8988T (cell line): ENCODE measurements around the gene LGALS16.
"Not testable (repeated sequence)": the region's sequence is repeated elsewhere in the genome, so short reads cannot be mapped to it uniquely, and the experiment has no call there.

Experiments
- DNase-seq: peaks from one replicate; pipeline ENCODE4 v3.0.0; 2011

The LGALS16 gene

DNA sequence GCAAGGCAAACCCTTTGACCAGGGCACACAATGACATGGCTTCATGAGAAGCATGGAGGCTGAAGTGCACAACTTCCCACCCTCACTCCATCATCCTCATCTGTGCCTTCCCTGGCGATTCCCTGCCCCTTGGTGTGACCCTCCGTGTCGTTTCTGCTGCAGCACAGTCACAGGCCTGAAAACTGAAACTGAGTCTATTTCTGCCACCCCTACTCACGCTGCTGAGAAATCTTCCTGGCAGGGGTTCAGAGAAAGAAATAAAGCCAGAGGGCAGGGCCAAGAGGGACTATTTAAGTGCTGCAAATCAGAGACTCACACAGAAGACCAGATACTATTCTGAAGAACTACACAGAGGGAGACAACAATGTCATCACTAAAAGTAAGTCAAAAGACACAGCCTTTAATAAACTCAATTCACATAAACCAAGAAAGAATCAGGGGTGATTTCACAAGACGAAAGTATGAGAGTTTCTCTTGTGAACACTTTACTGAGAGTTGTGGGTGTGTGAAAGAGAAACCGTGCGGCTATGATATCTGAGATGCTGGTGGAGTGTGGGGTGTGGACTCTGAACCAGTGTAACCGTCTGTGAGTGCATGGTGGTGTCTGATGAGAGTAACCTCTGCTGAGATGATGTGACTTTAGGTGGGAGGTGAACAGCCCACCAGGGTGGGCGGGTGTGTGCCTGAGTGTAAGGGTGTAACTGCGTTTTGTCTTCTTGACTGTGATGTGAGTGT is 23.5 kb downstream of the LGALS16 start:
- DNase-seq: no peak

DNA sequence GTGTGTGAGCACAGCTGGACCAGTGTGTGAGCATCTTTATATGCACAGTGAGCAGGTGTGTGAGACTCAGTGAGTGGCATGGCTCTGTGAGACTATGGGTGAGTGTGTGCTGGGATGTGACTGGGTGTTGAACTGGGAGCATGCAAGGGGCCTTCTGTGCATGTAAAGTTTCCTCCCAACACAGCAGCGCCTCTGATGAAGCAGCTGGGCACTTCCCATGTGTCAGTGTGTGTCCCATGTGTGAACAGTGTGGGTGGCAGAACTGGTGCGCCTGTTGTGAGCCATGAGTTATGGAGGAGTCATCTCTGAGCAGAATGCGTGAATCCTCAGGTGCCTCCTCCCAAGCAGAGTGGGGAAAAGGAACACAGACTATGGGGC is 24.1 kb downstream of the LGALS16 start:
- no peak for DNase-seq

DNA sequence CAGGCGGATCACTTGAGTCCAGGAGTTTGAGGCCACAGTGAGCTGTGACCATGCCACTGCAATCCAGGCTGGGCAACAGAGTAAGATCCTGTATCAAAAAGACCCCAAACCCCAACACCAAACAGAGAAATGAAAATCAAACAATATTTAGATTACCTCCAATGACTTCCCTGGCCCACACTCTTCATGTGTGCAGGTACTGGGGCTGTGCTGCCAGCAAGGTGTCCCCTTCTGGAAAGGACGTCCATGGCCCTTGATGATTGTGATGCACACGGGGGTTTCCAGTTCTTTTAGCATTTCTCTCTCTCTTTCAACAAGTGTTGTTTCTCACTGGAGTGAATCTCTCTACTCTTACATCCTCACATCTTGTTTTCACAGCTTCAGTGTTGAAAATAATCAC is 24.9 kb downstream of the LGALS16 start:
- no peak for DNase-seq

DNA sequence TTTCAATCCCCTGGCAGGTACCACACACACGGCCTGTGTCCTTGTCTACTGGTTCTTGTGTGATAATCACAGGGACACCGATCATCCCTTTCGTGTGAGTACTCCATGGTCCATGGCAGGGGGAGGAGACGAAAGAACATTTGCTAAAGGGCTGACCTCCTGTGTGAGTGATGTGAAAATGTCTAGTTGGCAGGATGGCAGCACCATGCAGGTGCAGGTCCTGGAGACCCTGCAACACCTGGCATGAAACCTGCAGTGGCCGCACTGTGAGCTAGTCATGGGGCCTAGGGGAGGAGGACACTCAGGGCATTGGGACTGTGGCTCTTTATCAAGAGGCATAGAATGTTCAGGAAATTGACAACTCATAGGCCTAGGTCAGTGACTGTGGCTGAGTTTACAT is 25.7 kb downstream of the LGALS16 start:
- no peak for DNase-seq

DNA sequence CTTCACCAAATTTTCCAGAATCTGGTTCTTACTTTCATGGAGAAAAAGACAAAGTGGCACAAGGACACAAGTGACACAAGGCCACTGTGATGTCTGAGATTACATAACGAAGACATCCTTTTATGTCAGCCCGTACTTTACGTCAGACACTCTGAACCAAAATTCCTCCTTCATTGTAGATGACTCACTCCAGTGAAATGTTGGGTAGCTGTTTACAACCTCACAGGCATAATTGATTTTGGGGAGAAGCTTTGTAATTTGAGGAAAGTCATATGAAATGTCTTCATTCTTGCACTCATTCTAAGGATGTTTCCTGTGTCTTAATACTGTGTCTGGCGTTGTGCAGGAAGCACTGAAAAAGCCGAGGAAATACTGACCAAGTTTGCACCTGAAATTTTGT is 28.6 kb downstream of the LGALS16 start:
- DNase-seq: no peak

DNA sequence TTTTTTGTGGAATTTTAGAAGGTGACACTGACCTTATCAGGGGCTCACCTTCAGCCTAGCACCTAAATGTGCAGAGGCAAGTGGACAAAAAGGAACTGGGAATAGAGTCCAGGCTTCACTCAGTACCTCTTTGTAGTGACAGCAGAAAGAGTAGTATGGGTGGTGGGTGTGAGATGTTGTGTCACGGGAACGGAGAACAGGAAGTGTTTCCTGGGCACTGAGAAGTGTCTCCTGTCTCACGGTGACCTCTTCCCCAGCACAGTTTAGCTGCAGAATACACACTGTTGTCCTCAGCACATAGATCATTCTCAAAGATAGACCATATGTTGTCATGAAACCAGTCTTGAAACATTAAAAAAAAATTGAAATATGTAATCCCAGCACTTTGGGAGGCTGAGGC is 31.0 kb downstream of the LGALS16 start:
- no peak for DNase-seq

DNA sequence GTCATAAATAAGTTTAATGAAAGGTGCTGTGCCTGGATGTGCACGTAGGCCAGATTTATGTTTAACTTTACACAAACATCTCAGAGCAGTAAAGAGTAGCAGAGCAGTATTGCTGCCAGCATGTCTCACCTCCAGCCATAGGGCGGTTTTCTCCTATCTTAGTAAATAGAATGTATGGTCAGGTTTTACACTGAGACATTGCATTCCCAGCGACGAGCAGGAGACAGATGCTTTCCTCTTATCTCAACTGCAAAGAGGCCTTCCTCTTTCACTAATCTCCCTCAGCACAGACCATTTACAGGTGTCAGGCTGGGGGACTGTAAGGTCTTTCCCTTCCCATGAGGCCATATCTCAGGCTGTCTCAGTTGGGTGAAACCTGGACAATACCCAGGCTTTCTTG is 32.9 kb downstream of the LGALS16 start:
- DNase-seq: not testable (repeated sequence)

DNA sequence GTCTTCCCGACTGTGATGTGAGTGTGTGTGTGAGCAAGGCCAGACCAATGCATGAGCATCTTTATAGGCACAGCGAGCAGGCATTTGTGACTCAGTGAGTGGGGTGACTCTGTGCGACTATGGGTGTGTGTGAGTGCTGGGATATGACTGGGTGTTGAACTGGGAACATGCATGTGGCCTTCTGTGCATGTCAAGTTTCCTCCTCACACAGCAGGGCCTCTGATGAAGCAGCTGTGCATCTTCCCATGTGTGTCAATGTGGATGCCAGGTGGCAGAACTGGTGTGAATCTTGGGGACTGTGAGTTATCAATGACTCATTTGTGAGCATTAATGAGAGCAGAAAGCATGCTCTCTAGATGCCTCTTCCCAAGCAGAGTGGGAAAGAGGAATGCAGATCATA is 36.5 kb downstream of the LGALS16 start:
- DNase-seq: no peak

DNA sequence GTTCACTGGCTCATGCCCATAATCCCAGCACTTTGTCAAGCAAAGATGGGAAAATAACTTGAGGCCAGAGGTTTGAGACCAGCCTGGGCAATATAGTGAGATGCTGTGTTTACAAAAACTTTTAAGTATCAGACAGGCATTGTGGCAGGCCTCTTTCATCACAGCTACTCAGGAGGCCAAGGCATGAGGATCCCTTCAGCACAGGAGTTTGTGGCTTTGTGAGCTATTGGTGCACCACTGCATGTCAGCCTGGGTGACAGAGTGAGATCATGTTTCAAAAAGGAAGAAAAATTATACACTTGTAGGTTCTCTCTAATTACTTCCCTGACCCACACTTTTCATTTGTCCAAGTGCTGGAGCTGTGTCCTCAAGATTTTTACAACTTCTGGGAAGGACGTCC is 37.1 kb downstream of the LGALS16 start:
- no peak for DNase-seq

DNA sequence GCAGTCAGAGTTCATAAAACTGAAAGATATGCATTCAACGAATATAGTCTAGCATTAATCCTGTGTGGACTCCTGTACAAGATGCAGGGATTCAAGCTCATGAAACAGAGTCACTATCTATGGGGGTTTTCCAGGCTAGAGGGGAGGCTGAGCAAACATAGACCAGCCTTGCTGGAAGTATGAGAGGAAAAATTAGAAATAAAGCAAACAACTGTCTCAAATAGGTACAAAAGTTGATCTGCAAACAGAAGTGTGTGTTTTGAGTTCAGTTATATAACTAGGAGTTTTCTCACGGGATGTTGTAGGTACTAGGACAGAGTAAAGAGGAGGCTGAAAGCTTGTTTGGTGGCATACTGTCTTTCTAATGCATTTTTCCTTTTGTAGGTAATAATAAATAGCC is 40.0 kb downstream of the LGALS16 start:
- DNase-seq: no peak

DNA sequence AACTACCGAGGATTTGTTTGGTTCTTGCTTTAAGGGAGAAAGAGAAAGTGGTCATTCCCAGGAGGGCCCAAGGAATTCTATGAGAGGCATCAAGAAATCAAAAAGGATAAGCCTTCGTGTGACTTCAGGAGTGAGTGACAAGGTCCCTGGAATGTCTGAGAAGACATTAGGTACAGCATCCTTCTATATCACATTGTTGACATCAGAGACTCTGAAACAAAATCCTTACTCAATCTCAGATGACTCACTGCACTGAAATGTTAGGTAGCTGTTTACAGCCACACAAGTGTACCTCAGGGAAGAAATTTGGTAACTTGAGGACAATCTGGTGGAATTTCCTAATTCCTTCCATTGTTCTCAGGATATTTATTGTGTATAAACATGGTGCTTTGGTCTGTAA is 40.7 kb downstream of the LGALS16 start:
- DNase-seq: no peak

DNA sequence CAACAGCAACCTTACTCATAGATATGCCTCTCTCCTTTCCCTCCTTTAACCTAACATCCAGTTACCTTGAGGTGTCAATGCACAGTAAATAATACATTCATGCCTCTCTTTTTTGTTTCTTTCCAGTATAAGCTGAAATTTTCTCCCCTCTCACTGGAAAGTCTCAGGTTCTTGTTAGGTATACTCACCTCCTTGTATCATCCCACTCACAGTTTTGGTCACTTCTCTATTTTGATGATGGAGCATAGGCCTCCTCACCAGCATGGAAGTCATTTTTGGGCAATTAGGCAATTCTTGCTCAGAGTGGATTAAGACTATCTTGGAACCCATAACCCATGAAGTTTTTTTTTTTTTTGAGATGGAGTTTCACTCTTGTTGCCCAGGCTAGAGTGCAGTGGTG is 42.8 kb downstream of the LGALS16 start:
- DNase-seq: no peak

DNA sequence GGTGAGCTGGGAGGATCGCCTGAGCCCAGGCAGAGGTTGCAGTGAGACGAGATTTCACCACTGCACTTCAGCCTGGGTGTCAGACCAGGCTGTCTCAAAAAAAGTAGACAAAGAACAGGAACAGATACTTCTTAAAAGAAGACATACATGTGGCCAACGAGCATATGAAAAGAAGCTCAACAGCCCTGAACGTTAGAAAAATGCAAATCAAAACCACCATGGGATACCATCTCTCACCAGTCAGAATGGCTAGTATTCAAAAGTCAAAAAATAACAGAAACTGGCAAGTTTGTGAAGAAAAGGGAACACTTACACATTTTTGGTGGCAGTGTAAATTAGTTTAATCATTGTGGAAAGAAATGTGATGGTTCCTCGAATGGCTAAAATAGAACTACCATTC is 45.6 kb downstream of the LGALS16 start:
- DNase-seq: no peak

DNA sequence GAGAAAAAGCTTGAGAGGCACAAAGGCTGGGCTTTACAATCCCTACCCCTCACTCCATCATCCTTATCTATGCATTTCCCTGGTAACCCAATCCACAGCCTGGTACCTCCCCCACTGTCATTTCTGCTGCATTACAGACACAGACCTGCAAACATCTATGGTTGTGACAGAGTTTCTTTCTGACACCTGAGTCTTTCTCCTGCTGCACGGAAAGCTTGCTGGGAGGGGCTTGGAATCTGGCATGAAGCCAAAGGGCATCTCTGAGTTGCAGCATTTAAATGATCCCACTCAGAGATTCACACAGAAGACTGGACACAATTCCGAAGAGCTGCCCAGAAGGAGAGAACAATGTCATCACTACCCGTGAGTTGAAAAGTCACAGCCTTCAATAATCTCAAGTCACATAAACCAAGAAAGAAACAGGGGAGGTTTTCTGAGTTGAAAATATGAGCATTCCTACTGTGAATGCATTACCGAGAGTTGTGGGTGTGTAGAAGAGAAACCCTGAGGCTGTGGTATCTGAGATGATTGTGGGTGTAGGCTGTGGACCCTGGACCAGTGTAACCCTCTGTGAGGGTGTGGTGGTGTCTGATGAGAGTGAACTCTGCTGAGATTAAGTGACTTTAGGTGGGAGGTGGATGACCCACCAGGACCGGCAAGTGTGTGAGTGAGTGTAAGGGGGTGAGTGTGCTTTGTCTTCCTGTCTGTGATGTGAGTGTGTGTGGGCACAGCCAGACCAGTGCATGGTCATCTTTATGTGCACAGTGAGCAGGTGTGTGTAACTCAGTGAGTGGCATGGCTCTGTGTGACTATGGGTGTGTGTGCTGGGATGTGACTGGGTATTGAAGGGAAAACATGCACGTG is 48.7 kb downstream of the LGALS16 start, which contains the start of gene LGALS14:
LGALS14 (plus strand) TSS at position 301 of the 864 bp plus-strand sequence; CDS start at position 349, 48 bp downstream.
- no peak for DNase-seq

DNA sequence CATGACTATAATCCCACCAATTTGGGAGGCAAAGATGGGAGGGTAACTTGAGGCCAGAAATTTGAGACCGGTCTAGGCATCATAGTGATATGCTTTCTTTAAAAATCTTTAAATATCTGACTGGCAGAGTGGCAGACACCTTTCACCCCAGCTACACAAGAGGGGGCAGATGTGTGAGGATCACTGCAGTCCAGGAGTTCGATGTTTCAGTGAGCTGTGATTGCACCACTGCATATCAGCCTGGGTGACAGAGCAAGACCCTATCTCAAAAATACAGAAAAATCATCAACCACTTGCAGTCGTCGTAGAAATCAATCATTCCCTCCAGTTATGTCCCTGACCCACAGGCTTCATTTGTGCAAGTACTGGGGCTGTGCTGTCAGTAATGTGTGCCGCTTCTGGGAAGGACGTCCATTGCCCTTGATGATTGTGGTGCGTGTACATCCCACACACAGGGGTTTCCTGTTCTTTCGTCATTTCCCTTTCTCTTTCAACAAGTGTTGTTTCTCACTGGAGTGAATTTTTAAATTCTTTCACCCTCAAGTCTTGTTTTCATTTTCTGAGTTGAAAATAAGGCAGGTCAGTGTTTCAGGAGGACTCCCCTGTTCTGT is 50.0 kb downstream of the LGALS16 start:
- no peak for DNase-seq

DNA sequence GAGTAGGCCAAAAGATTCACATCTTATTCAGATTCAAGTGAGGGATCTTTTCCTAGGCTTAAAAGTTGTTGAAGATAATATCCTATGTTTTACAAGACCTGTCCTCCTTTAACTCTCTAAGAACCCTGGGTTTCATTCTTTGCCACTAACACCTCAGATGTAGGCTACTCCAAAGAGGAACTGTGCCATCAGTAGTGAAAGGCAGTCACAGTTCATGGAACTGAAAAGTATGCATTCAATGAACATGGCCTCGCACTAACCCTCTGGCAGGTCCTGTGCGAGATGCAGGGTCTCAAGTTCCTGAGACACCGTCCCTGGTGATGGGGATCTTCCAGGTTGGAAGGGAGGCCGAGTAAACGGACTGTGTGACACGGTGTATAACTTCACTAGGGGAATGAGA is 52.9 kb downstream of the LGALS16 start:
- no peak for DNase-seq

DNA sequence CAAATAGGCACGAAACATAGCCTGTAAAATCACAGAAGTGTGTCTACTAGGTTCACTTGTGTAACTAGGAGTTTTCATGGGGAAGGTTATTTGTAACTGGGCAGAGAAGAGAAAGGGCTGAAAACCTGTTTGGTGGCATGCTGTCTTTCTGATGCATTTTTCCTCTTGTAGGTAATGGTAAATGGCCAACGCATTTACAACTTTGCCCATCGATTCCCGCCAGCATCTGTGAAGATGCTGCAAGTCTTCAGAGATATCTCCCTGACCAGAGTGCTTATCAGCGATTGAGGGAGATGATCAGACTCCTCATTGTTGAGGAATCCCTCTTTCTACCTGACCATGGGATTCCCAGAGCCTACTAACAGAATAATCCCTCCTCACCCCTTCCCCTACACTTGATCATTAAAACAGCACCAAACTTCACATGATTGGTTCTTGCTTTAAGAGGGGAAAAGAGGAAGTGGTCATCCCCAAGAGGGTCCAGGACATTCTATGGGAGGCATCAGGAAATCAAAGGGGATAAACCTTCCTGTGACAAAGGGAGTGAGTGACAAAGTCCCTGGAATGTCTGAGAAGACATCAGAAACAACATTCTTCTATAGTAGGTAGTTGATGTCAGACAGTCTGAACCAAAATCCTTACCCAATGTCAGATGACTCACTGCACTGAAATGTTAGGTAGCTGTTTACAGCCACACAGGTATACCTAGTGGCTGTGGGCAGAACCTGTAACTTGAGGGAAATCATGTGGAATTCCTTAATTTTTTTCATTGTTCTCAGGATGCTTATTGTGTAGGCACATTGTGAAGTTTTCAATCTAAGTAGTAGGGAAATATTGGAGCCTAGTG is 53.5 kb downstream of the LGALS16 start:
- DNase-seq: no peak
